Renal cortical epithelial cell (primary cell): ENCODE results near the gene PAWR. TPM values are rescaled to one million over a fixed set of nuclear protein-coding genes. Genes with fewer than 3 reads are reported as not detected.

Experiments used
- DNase-seq: peaks from one replicate; pipeline ENCODE4 v3.0.0-alpha.2; 2011; ENCODE audit warnings: low read depth
- total RNA-seq: library from RNA; depleted of rRNA; stranded (reverse); fragments of >200 nt; gene quantifications from 2 replicates; pipeline ENCODE4 v1.2.3, GENCODE V29; 2014

PAWR gene
- 68.9 and 122 TPM in 2 replicates for total RNA-seq

- peak; percentile 88 for DNase-seq
These were observed at the start of gene PAWR for GRCh38 chr12:79690638-79691510. Gene PAWR, minus strand, starts transcription at chr12:79690964. Its CDS starts 720 bp downstream, at chr12:79690244.

GRCh38 chr12:79737875-79738718 is 47.3 kb upstream of the PAWR start:
- peak; percentile 63 for DNase-seq

GRCh38 chr12:79732638-79733037 is 41.9 kb upstream of the PAWR start:
- no peak for DNase-seq

- DNase-seq, result peak; percentile 45
These were observed 35.2 kb upstream of the PAWR start for GRCh38 chr12:79725987-79726386.

- no peak for DNase-seq
These were observed 26.2 kb upstream of the PAWR start for GRCh38 chr12:79717006-79717405.

GRCh38 chr12:79715308-79715707 is 24.5 kb upstream of the PAWR start:
- no peak for DNase-seq

- no peak for DNase-seq
These were observed 20.1 kb upstream of the PAWR start for GRCh38 chr12:79710707-79711483.

- no peak for DNase-seq
These were observed 17.1 kb upstream of the PAWR start for GRCh38 chr12:79707830-79708229.

GRCh38 chr12:79706676-79707075 is 15.9 kb upstream of the PAWR start:
- no peak for DNase-seq

GRCh38 chr12:79706156-79706555 is 15.4 kb upstream of the PAWR start:
- no peak for DNase-seq

- DNase-seq, result no peak
These were observed 8.2 kb upstream of the PAWR start for GRCh38 chr12:79698966-79699365.

GRCh38 chr12:79696416-79696815 is 5.7 kb upstream of the PAWR start:
- DNase-seq, result no peak

GRCh38 chr12:79692860-79693577 is 2.3 kb upstream of the PAWR start:
- DNase-seq, result peak; percentile 64

GRCh38 chr12:79691511-79692248 is 916 bp upstream of the PAWR start:
- DNase-seq, result peak; percentile 88

GRCh38 chr12:79690142-79690637 is 574 bp downstream of the PAWR start:
- no peak for DNase-seq

GRCh38 chr12:79689477-79690141 is 1.2 kb downstream of the PAWR start:
- peak; percentile 65 for DNase-seq

GRCh38 chr12:79689061-79689476 is 1.7 kb downstream of the PAWR start:
- peak; percentile 27 for DNase-seq

- DNase-seq, result peak; percentile 66
These were observed 2.2 kb downstream of the PAWR start for GRCh38 chr12:79688376-79689060.

- peak; percentile 47 for DNase-seq
These were observed 3.0 kb downstream of the PAWR start for GRCh38 chr12:79687711-79688260.
